Mucosa of descending colon (tissue), 3 donors: ENCODE results near the gene CHMP2A. TPM values are rescaled to one million over a fixed set of nuclear protein-coding genes. Genes with fewer than 3 reads are reported as not detected.
A peak's percentile ranks its signal among the peaks of the same experiment; 100 is the strongest.

ENCODE experiments used
- ATAC-seq: fragments of 200-7000 bp; cut with Tn5 transposase; one replicate; pipeline ENCODE4 v1.9.1; 2020; ENCODE audit warnings: mild to moderate bottlenecking, moderate library complexity
- DNase-seq, 3 donors: peaks; one replicate each; pipeline ENCODE4 v3.0.0-alpha.2; 2020
- H3K36me3 ChIP-seq: fragments of 200-600 bp; one replicate; pipeline ENCODE4 v1.8.0; 2021; ENCODE audit warnings: low read depth, mild to moderate bottlenecking
- H3K4me1 ChIP-seq: fragments of 200-600 bp; one replicate; pipeline ENCODE4 v1.8.0; 2021; ENCODE audit warnings: low read depth, mild to moderate bottlenecking
- H3K4me3 ChIP-seq: fragments of 200-600 bp; one replicate; pipeline ENCODE4 v1.8.0; 2021; ENCODE audit warnings: mild to moderate bottlenecking
- H3K9me3 ChIP-seq: fragments of 200-600 bp; one replicate; pipeline ENCODE4 v1.8.0; 2021; ENCODE audit warnings: mild to moderate bottlenecking
- intact Hi-C, 2 donors: fragments of 100-400 bp; cut with DNase I in 1 of 2; cut with micrococcal nuclease in 1 of 2; formaldehyde crosslinking; loops; one replicate each; pipeline versions ENCODE4 v1.11.0 to v1.11.1; 2022; cut with DNase I, micrococcal nuclease
- total RNA-seq, 3 donors: library from RNA; stranded (reverse); fragmentation: NEBNext Ultra II Directional in 2 of 3; extraction: Animal tissue kit (Norgen Biotek cat#: 25700) in 2 of 3; gene quantifications; one replicate each; pipeline versions ENCODE4 v1.2.1 to v1.2.4, GENCODE V29; 2021 to 2023
- TF ChIP-seq, protein P1 (sequence below): fragments of 200-600 bp; IDR thresholded peaks from one replicate; pipeline ENCODE4 v1.8.0; 2022; ENCODE audit warnings: antibody characterized with exemption, mild to moderate bottlenecking
- donor health status: DM: no; HTN: no; CAD: no; lungs with moderate emphysema.
- donor health status: DM: no; HTN: no; CAD: no.
- donor health status: DM: no; HTN: yes; CAD: no.

The CHMP2A gene
- total RNA-seq, 3 donors from 2014 or later: 125 to 231 (median 195) TPM

DNA sequence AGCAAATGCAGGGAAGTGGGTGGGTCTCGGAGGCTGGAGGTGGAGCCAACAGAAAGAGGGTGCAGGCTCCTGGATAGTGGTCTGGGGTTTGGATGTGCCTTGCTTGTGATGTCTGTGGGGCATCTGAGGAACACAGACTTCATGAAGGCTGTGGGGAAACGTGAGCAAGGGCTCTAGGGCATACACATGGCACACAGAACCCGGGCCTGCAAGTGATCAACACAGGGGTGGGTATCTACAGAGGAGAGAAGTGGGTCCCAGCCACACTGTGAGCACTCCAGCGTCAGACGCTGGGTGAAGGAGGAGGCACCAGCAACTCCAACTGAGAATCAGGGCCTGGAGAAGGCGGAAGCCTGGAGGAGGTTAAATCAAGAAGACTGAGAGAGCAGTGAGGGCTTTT lies 8.9 kb upstream of the CHMP2A start:
- Histone ChIP-seq H3K4me1 (peaks cover 31% of the 10 kb centered on the region), H3K4me3 (no peak overlapping the region), H3K36me3 (peaks cover 1% of the 10 kb centered on the region), H3K9me3 (no peaks in the 10 kb centered on the region)
- DNase-seq (peak in 2 of 3 donors; percentile 26 to 34), ATAC-seq (no peak)
- TF ChIP-seq, protein P1, sequence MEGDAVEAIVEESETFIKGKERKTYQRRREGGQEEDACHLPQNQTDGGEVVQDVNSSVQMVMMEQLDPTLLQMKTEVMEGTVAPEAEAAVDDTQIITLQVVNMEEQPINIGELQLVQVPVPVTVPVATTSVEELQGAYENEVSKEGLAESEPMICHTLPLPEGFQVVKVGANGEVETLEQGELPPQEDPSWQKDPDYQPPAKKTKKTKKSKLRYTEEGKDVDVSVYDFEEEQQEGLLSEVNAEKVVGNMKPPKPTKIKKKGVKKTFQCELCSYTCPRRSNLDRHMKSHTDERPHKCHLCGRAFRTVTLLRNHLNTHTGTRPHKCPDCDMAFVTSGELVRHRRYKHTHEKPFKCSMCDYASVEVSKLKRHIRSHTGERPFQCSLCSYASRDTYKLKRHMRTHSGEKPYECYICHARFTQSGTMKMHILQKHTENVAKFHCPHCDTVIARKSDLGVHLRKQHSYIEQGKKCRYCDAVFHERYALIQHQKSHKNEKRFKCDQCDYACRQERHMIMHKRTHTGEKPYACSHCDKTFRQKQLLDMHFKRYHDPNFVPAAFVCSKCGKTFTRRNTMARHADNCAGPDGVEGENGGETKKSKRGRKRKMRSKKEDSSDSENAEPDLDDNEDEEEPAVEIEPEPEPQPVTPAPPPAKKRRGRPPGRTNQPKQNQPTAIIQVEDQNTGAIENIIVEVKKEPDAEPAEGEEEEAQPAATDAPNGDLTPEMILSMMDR: no peak
- intact Hi-C loops: no loop called here

DNA sequence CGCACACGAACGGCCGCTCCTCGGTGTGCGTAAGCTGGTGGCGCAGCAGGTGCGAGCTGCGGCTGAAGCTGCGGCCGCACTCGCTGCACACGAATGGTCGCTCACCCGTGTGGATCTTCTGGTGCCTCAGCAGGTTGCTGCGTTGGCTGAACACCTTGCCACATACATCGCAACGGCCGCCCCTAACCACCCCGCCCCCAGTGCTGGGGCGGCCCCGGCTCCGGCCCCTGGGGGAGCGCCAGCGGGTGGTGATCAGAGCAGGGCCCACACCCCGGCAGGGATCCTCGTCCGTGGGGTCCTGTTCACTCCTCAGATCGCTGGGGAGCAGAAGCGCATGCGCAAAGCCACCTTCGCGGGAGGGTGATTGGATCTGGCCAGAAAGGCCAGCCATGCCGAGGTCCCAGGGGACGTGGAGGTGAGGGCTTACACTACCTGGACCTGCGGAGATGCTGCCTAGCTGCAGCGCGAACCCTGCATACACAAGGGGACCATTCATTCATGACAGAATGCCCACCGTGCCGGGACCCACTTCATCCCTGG lies 8.2 kb upstream of the CHMP2A start:
- no peak overlapping the region for H3K4me3 ChIP-seq
- TF ChIP-seq, protein P1: no peak
- ATAC-seq: no peak
- DNase-seq: peak in 2 of 3 donors; percentile 69 to 70
- intact Hi-C loops: no loop called here
- H3K9me3 ChIP-seq: no peaks in the 10 kb centered on the region
- H3K36me3 ChIP-seq: peaks cover 3% of the 10 kb centered on the region
- H3K4me1 ChIP-seq: peaks cover 31% of the 10 kb centered on the region

DNA sequence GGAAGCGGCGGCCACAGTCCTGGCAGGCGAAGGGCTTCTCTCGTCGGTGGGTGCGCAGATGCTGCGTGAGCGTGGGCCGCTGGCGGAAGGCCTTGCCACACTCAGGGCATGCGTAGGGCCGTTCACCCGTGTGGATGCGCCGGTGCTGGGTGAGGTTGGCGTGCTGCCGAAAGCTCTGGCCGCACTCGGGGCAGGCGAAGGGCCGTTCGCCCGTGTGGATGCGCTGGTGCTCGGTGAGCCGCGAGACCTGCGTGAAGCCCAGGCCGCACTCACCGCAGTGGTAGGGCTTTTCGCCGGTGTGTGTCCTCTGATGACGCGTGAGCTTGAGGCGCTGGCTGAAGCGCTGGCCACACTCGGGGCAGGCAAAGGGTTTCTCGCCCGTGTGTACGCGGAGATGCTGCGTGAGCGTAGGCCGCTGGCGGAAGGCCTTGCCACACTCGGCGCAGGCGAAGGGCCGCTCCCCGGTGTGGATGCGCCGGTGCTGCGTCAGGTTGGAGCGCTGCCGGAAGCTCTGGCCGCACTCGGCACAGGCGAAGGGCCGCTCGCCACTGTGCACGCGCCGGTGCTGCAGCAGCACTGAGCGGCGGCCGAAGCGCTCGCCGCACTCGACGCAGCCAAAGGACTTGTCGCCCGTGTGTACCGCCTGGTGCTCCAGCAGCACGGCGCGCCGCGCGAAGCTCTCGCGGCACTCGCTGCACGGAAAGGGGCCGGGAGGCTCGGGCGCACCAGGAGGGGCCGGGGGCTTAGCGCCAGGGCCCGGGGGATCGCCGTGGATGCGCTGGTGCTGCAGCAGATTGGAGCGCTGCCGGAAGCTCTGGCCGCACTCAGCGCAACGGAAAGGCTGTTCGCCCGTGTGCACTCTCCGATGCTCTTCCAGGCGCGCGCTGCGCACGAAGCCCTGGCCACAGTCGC lies 7.5 kb upstream of the CHMP2A start:
- peaks cover 31% of the 10 kb centered on the region for H3K4me1 ChIP-seq
- peak; percentile 54 to 75 (median 73) for DNase-seq
- TF ChIP-seq, protein P1: no peak
- intact Hi-C loops: no loop called here
- H3K36me3 ChIP-seq: peaks cover 3% of the 10 kb centered on the region
- H3K4me3 ChIP-seq: peak overlapping the region; percentile 14
- ATAC-seq: peak; percentile 16
- no peaks in the 10 kb centered on the region for H3K9me3 ChIP-seq

DNA sequence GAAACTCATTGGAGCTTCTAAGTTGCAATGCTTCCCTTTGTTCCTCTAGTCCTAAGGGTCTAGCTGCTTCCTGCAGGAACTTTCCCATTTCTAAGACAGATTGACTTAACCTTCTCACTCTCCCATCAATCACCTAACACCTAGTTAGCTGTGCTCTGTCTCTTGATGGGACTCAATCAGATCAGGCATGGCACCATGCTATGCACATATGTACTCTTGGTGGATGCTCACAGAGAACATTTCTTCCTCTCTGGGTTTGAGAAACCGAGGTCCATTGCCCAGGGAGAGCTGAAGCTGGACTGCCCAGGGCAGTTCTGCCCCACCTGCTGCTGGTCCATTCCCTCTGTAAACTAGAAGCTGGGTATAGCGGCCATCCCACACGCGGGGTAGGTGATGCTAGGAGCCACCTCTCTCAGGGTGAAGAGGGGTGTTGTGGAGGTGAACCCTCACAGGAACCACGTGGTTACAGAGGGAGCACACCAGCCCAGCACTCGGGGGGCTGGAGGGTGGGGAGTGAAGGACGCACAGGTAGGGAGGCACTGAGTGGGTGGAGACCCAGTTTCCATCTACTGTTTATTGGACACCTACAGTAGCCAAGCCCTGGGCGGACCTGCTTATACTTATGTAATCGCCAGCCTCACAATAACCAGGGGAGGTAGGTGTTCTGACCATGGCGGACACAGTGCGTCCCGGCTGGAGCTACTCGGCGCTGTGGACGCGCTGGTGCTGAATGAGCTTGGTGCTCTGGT lies 6.6 kb upstream of the CHMP2A start:
- peaks cover 3% of the 10 kb centered on the region for H3K36me3 ChIP-seq
- ATAC-seq: no peak
- peak in 1 of 3 donors; percentile 34 for DNase-seq
- intact Hi-C loops: no loop called here
- TF ChIP-seq, protein P1: no peak
- H3K4me3 ChIP-seq: no peak overlapping the region
- H3K4me1 ChIP-seq: peaks cover 37% of the 10 kb centered on the region
- no peaks in the 10 kb centered on the region for H3K9me3 ChIP-seq

DNA sequence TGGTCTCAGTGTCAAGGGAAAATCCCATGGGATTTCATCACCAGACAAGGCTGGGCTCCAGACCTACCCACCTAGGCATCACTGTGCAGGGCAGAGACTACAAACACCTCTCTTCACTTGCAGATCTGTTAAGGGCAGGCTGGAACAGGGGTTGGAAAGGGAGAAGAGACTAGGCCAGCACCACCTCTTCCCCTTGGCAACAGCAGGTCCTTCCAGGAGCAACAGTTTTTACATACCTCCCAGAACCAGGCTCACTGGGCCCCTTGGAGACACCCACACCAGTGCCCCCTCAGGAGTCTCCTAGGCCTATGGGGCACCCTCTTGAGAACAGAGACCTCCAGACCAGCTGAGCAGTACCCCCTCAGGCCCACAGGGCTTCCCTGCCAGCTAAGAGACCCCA lies 6.0 kb upstream of the CHMP2A start:
- TF ChIP-seq, protein P1: no peak
- peak in 1 of 3 donors; percentile 34 for DNase-seq
- H3K4me3 ChIP-seq: no peak overlapping the region
- H3K9me3 ChIP-seq: no peaks in the 10 kb centered on the region
- no peak for ATAC-seq
- peaks cover 37% of the 10 kb centered on the region for H3K4me1 ChIP-seq
- intact Hi-C loops: no loop called here
- H3K36me3 ChIP-seq: peaks cover 3% of the 10 kb centered on the region
